ENCODE data around the gene TPSB2. TPM values are rescaled to one million over a fixed set of nuclear protein-coding genes. Genes with fewer than 3 reads are reported as not detected.
"Not testable (repeated sequence)": the region's sequence is repeated elsewhere in the genome, so short reads cannot be mapped to it uniquely, and the experiment has no call there.

The TPSB2 gene
- total and polyA plus RNA-seq, 5 donors, result 1.8 to 7.1 (median 5.2) TPM; not detected in 1

DNA sequence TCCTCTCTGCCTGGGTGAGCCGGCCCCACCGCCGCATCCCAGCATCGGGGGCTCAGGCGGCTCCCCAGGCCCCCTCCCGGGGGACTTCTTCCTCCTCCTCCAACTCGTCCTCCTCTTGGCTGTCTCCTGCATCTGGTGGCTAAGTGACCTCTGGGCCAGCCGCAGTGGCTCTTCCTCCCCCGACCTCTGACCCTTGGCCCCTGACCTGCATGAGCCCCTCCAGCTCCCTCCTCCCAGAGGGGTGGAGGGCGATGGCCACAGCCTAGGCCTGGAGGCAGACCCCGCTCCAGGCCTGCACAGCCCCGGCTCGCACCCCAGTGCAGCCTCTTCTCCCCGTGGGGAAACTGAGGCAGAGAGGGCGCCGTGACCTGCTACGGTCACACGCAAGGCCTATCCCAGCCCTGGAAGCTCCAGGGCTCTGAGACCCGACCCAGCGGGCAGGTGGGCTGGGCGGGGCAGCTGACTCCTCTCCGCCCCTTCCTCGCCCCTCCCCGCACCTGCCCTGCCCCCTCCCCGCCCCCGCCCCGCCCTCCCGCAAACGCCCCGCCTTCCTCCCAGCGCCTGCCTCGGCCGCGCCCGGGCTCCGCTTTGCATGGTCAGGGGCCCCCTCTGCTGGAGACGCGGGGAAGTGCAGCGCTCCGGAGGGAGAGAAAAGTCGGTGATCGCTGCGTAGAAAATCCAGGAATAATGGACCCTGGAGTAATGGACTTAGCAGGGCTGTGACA lies 19.2 kb upstream of the TPSB2 start:
- H3K27ac ChIP-seq (ENCODE audit: low read length); H3K4me1 ChIP-seq (ENCODE audit: control insufficient read depth, insufficient read depth, low read length); H3K4me3 ChIP-seq (ENCODE audit: low read length); H3K9me3 ChIP-seq (ENCODE audit: control insufficient read depth, low read length); DNase-seq; H3K27me3 ChIP-seq (ENCODE audit: control insufficient read depth, insufficient read depth); intact Hi-C loops (cut with DNase I): not testable (repeated sequence)
- ATAC-seq, result peak; percentile 54 to 56
- WGBS, result 84% methylated on average over 9 of the region's 43 CpGs

DNA sequence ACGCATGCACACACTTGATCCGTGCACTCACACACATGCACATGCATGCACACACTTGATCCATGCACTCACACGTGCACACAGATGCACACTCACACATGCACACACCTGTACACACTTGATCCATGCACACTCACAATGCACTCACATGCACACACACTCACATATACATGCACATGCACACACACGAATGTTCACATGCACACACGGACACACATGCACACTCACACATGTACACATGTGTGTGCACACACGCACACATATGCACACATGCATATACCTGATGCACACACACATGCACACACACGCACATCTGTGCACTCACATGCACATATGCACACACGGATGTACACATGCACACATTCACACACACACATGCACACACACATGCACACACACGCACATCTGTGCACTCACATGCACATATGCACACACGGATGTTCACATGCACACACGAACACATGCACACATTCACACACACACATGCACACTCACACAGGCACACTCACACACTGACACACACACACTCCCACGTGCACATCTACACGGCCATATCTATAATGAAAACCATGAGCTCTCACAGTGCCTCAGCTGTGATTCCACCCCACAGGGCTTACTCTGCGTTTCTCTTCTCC lies 18.0 kb upstream of the TPSB2 start:
- WGBS, result 88% methylated on average over 14 of the region's 14 CpGs
- DNase-seq; ATAC-seq; H3K4me3 ChIP-seq (ENCODE audit: low read length); intact Hi-C loops (cut with DNase I); H3K27me3 ChIP-seq (ENCODE audit: control insufficient read depth, insufficient read depth); H3K4me1 ChIP-seq (ENCODE audit: control insufficient read depth, insufficient read depth, low read length); H3K27ac ChIP-seq (ENCODE audit: low read length); H3K9me3 ChIP-seq (ENCODE audit: control insufficient read depth, low read length): not testable (repeated sequence)

DNA sequence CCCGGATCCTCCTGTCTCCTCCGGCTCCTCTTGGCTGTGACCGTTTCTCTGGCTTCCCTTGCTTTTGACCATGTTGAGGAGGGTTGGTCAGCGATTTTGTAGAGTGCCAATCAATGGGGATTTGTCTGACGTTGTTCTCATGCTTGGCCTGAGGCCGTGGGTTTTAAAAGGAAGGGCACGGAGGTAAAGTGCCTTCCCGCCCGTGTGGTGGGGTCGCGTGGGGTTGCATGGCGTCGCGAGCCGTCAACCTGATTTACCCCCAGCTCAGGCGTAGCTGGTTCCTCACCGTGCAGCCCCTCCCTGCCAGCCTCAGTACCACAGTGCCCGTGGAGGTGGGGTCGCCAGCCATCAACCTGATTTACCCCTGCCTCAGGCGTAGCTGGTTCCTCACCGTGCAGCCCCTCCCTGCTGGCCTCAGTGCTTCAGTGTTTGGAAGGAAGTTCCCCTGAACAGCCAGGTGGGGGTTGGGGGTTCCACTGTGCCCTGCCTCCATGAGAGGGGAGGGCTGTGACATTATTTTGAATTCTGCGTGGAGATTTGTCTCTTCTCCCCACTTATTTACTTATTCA lies 15.6 kb upstream of the TPSB2 start:
- no peaks in the 10 kb centered on the region for H3K4me1 ChIP-seq (ENCODE audit: control insufficient read depth, insufficient read depth, low read length)
- no peaks in the 10 kb centered on the region for H3K9me3 ChIP-seq (ENCODE audit: control insufficient read depth, low read length)
- WGBS, result 49% methylated on average over 22 of the region's 22 CpGs
- no peak overlapping the region for H3K4me3 ChIP-seq (ENCODE audit: low read length)
- ATAC-seq, result no peak
- peak in 1 of 3 donors; percentile 33 for DNase-seq
- H3K27me3 ChIP-seq (ENCODE audit: control insufficient read depth, insufficient read depth), result no peaks in the 10 kb centered on the region
- no peak overlapping the region for H3K27ac ChIP-seq (ENCODE audit: low read length)
- intact Hi-C loops (cut with DNase I), result no loop called here

DNA sequence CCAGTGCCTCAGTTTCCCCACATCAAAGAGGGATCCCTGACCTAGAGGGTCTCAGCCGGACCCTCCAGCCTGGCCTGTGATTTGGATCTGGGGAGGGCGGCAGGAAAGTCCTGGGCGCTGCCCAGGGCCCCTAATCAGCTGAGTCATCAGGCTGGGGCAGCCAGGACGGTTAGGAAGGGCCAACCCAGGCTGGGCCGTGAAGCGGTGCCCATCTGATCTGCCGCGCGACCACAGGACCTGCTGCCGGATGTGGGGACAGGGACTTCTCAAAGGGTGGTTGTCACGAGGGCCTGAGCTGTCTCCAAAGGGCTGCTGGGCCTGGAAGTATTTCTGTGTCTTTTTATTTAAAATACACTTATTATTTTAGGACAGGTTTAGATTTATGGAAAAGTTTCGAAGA lies 14.9 kb upstream of the TPSB2 start:
- ATAC-seq, result no peak
- H3K9me3 ChIP-seq (ENCODE audit: control insufficient read depth, low read length), result no peaks in the 10 kb centered on the region
- no peak overlapping the region for H3K27ac ChIP-seq (ENCODE audit: low read length)
- H3K27me3 ChIP-seq (ENCODE audit: control insufficient read depth, insufficient read depth), result no peaks in the 10 kb centered on the region
- intact Hi-C loops (cut with DNase I), result no loop called here
- WGBS, result 68% methylated on average over 12 of the region's 12 CpGs
- no peak for DNase-seq
- no peak overlapping the region for H3K4me3 ChIP-seq (ENCODE audit: low read length)
- no peaks in the 10 kb centered on the region for H3K4me1 ChIP-seq (ENCODE audit: control insufficient read depth, insufficient read depth, low read length)

DNA sequence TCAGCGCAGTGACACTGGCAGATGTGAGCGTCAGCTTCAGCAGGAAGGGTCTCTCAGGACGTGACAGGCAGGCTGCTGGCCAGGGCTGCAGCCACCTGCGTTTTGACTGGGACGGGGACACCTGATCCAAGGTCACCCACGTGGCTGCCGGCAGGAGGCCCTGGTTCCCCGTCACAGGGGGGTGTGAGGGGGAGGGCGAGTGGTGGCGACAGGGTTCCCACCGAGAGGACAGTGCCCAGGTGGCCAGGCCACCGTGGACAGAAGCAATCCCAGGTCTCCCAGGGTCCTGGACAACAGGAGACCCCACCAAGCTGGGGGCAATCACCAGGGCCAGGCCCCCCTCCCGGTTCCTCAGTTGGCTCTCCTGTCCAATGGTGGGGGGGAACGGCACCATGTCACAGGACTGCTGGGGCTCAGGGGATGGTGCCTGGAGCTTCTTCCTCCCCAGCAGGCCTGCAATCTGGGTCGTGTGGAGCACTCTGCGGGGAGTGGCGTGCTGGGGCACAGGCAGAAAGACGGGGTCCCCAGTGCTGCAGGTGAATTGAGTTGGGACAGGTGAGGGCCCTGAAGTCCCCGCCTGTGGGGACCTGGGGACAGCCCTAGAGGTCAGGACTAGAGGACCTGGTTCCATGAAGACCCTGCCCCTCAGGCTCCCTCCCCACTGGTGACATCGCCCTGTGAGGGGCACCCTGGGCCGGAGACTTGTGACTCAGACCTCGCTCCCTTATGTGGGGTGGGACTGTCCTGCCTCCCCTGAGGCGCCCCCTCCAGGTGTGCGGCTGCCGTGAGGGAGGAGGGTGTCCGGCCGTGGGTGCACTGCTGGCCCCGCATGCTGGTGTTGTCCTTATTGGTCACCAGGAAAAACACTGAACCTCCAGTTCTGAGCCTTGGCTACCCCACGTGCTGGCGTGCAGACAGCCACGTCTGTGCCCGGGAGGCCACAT lies 14.2 kb upstream of the TPSB2 start:
- H3K4me3 ChIP-seq (ENCODE audit: low read length); H3K4me1 ChIP-seq (ENCODE audit: control insufficient read depth, insufficient read depth, low read length); H3K27me3 ChIP-seq (ENCODE audit: control insufficient read depth, insufficient read depth); DNase-seq; intact Hi-C loops (cut with DNase I); ATAC-seq; H3K9me3 ChIP-seq (ENCODE audit: control insufficient read depth, low read length); H3K27ac ChIP-seq (ENCODE audit: low read length): not testable (repeated sequence)
- 62% methylated on average over 32 of the region's 32 CpGs for WGBS

DNA sequence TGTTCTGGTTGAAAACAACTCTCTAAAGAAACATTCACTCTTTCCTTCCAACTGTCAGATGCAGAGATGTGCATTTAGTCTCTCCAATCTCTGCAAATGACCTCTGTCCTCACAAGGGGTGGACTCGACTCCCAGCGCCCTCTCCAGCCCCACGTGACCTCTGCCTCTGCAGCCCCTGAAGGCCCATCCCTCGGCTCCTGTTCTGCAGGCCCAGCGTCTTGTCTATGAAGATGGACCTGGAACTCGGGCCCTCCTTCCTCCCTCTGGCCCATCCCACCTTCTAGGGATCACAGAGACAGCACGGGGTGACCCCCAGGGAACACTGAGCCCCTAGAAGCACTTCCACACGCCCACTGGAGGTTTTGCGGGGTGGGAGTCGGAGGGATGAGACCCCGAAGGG lies 13.4 kb upstream of the TPSB2 start:
- H3K27ac ChIP-seq (ENCODE audit: low read length); ATAC-seq; H3K4me3 ChIP-seq (ENCODE audit: low read length); DNase-seq; intact Hi-C loops (cut with DNase I); H3K9me3 ChIP-seq (ENCODE audit: control insufficient read depth, low read length); H3K27me3 ChIP-seq (ENCODE audit: control insufficient read depth, insufficient read depth); H3K4me1 ChIP-seq (ENCODE audit: control insufficient read depth, insufficient read depth, low read length): not testable (repeated sequence)
- 52% methylated on average over 7 of the region's 11 CpGs for WGBS

DNA sequence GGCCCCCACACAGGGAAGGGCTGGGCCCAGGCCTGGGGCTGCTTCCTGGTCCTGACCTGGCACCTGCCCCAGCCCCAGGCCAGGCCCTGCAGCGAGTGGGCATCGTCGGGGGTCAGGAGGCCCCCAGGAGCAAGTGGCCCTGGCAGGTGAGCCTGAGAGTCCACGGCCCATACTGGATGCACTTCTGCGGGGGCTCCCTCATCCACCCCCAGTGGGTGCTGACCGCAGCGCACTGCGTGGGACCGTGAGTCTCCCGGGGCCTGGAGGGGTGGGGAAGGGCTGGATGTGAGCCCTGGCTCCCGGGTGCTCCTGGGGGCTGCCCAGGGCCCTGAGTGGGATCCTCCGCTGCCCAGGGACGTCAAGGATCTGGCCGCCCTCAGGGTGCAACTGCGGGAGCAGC lies 11.1 kb upstream of the TPSB2 start:
- ATAC-seq, result peak; percentile 4 to 18
- 79% methylated on average over 11 of the region's 15 CpGs for WGBS
- DNase-seq; H3K4me3 ChIP-seq (ENCODE audit: low read length); H3K9me3 ChIP-seq (ENCODE audit: control insufficient read depth, low read length); H3K27ac ChIP-seq (ENCODE audit: low read length); H3K4me1 ChIP-seq (ENCODE audit: control insufficient read depth, insufficient read depth, low read length); H3K27me3 ChIP-seq (ENCODE audit: control insufficient read depth, insufficient read depth); intact Hi-C loops (cut with DNase I): not testable (repeated sequence)

DNA sequence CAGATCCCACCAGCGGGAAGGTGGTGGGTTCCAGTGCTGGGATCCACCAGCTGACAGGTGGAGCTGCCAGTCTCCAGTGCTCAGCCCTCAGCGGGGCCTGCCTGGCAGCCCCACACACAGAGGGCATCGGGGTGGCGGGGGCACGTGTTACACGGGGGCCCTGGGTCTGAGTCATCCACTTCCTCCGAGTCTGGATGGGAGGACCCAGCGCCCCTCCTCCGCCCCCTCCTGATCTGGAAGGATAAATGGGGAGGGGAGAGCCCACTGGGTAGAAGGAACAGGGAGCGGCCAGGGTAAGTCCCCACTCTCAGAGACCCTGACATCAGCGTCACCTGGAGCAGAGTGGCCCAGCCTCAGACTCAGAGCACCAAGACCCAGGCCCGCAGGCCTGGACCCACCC lies 10.5 kb upstream of the TPSB2 start, which contains the start of gene TPSAB1:
TSS of gene TPSAB1 (plus strand) at position 270 of the 400 bp plus-strand sequence. CDS start 234 bp downstream, outside the sequence.
- ATAC-seq; H3K4me3 ChIP-seq (ENCODE audit: low read length); H3K4me1 ChIP-seq (ENCODE audit: control insufficient read depth, insufficient read depth, low read length); intact Hi-C loops (cut with DNase I); DNase-seq; H3K9me3 ChIP-seq (ENCODE audit: control insufficient read depth, low read length); H3K27ac ChIP-seq (ENCODE audit: low read length); H3K27me3 ChIP-seq (ENCODE audit: control insufficient read depth, insufficient read depth): not testable (repeated sequence)
- 64% methylated on average over 8 of the region's 12 CpGs for WGBS

DNA sequence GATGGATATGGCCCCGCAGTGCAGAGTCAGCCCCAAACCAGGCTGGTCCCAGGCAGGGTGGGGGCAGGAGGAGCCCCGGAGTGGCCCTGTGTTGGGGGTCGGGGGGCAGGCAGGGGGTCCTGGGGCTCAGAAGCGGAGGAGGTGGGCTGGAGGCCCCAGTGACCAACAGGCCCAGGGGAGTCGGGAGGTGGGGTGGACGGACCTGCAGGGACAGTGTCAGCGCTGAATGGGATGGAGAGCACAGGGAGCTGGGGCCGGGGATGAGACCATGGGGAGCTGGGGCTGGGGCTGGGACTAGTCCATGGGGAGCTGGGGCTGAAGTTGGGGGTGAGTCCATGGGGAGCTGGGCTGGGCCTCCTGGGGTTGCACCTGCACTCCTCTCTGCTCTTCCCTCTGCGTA lies 9.6 kb upstream of the TPSB2 start:
- H3K27ac ChIP-seq (ENCODE audit: low read length); H3K9me3 ChIP-seq (ENCODE audit: control insufficient read depth, low read length); H3K27me3 ChIP-seq (ENCODE audit: control insufficient read depth, insufficient read depth); ATAC-seq; H3K4me3 ChIP-seq (ENCODE audit: low read length); intact Hi-C loops (cut with DNase I); H3K4me1 ChIP-seq (ENCODE audit: control insufficient read depth, insufficient read depth, low read length): not testable (repeated sequence)
- 74% methylated on average over 9 of the region's 9 CpGs for WGBS
- DNase-seq, result peak in 2 of 3 donors; percentile 19 to 38

DNA sequence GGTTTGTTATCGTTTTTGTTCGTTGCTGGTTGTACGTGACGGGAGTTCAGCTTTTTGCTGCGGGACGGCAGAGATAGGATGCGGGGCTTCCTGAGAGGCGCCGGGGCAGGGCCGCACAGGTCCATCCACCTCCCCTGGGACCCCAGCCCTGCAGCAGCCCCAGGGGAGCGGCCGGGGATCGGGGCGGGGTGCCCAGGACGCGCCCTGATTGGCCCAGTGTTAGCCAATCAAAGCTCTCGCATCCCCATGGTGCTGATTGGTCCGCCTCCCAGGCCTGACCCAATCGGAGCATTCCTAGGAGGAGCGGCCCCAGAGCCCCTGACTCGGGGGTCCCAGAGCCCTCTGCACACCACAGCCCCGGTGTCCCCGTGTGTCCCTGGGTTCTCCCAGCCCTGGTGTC lies 8.9 kb upstream of the TPSB2 start:
- DNase-seq, result peak in 2 of 3 donors; percentile 33 to 36
- ATAC-seq; H3K27ac ChIP-seq (ENCODE audit: low read length); H3K4me1 ChIP-seq (ENCODE audit: control insufficient read depth, insufficient read depth, low read length); H3K27me3 ChIP-seq (ENCODE audit: control insufficient read depth, insufficient read depth); H3K9me3 ChIP-seq (ENCODE audit: control insufficient read depth, low read length); H3K4me3 ChIP-seq (ENCODE audit: low read length); intact Hi-C loops (cut with DNase I): not testable (repeated sequence)
- 69% methylated on average over 18 of the region's 23 CpGs for WGBS

All from right cardiac atrium (tissue), 5 donors.